NCI-H460 (cell line): ENCODE measurements around the gene C16orf54. TPM values are rescaled to one million over a fixed set of nuclear protein-coding genes. Genes with fewer than 3 reads are reported as not detected.

Source experiments
- total RNA-seq: library from RNA; depleted of rRNA; stranded (reverse); fragments of >200 nt; shearing (Covaris generic); gene quantifications from 2 replicates; pipeline ENCODE4 v1.2.3, GENCODE V29; 2014; rRNA removed

C16orf54 gene
- total RNA-seq, 1 experiment from 2014 or later, result not detected

Other genes starting within 250 kb of the C16orf54 start
- 21.9 and 24.0 TPM in 2 replicates for gene NPIPB12, start 239.6 kb downstream of the C16orf54 start, total RNA-seq
- gene SPN, start 82.7 kb downstream of the C16orf54 start, total RNA-seq, result not detected in 2 replicates
- 0.42 and 1.7 TPM in 2 replicates for gene QPRT, start 66.8 kb downstream of the C16orf54 start, total RNA-seq
- not detected in 2 replicates for gene ZG16, start 32.3 kb upstream of the C16orf54 start, total RNA-seq
- gene KIF22, start 44.8 kb upstream of the C16orf54 start, total RNA-seq, result 80.3 and 87.9 TPM in 2 replicates
- gene MAZ, start 60.5 kb upstream of the C16orf54 start, total RNA-seq, result 206 and 220 TPM in 2 replicates
- 0.20 and 0.22 TPM in 2 replicates for gene PRRT2, start 66.2 kb upstream of the C16orf54 start, total RNA-seq
- 23.3 and 25.8 TPM in 2 replicates for gene PAGR1, start 70.2 kb upstream of the C16orf54 start, total RNA-seq
- 32.9 and 35.9 TPM in 2 replicates for gene MVP, start 74.5 kb upstream of the C16orf54 start, total RNA-seq
- gene CDIPT, start 117.2 kb upstream of the C16orf54 start, total RNA-seq, result 65.5 and 69.3 TPM in 2 replicates
- gene SEZ6L2, start 153.6 kb upstream of the C16orf54 start, total RNA-seq, result 14.7 and 18.7 TPM in 2 replicates
- gene ASPHD1, start 154.5 kb upstream of the C16orf54 start, total RNA-seq, result 8.5 and 11.6 TPM in 2 replicates
- gene KCTD13, start 180.2 kb upstream of the C16orf54 start, total RNA-seq, result 20.1 and 24.0 TPM in 2 replicates
- gene TMEM219, start 216.1 kb upstream of the C16orf54 start, total RNA-seq, result 67.8 and 68.5 TPM in 2 replicates
- 20.4 and 22.0 TPM in 2 replicates for gene TAOK2, start 227.9 kb upstream of the C16orf54 start, total RNA-seq
- gene HIRIP3, start 249.6 kb upstream of the C16orf54 start, total RNA-seq, result 12.2 and 15.0 TPM in 2 replicates